ENCODE measurements around the gene PHOSPHO1.

- TF ChIP-seq CTCF (IDR thresholded peaks at IDR 0.05) (no peak), POLR2AphosphoS5 (IDR thresholded peaks at IDR 0.05; ENCODE audit: low read depth, low read length) (no peak), REST (IDR thresholded peaks at IDR 0.05; ENCODE audit: insufficient read depth in 1 of 2, low read depth in 2 of 2, low read length in 1 of 2) (no peak), TCF7L2 (IDR thresholded peaks at IDR 0.05; ENCODE audit: low read depth, low read length) (no peak)
Observed at GRCh38 chr17:49241040-49241439, 10.5 kb upstream of the PHOSPHO1 start.

All from Panc1 (cell line).